HG03064 (cell line): ENCODE results near the gene KRTAP12-3.

Experiments used
- ATAC-seq: cut with Tn5 transposase; IDR thresholded peaks from one replicate; pipeline ENCODE4 v1.9.1; 2021; ENCODE audit warnings: low read depth; ENCODE audit not compliant: unreplicated experiment

The KRTAP12-3 gene

DNA sequence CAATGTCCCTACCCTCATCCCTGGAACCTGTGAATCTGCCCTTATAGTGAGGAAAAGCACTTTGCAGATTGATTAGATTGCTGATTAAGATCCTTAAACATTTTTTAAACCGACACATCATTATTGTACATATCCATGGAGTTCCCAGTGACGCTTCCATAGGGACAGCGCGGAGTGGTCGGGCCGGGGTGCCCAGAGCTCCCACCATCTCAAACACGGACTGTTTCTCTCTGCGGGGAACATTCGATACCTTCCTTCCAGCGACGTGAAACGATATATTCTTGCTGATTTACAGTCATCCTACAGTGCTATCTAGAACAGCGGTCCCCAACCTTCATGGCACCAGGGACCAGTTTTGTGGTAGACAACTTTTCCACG lies 43.3 kb downstream of the KRTAP12-3 start:
- no peak for ATAC-seq

DNA sequence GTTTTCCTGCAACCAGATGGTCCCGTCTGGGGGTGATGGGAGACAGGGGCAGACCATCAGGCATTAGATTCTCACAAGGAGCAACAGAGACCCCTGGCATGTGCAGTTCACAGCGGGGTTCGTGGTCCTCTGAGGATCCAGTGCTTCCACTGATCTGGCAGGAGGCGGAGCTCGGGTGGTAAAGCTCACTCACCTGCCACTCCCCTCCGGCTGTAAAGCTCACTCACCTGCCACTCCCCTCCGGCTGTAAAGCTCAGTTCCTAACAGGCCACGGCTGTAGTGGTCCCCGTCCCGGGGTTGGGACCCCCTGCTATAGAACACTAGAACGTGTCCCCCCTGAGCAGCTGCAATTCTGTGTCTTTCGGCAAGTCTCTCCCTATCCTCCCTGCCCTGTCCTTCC lies 43.8 kb downstream of the KRTAP12-3 start:
- ATAC-seq, result no peak

DNA sequence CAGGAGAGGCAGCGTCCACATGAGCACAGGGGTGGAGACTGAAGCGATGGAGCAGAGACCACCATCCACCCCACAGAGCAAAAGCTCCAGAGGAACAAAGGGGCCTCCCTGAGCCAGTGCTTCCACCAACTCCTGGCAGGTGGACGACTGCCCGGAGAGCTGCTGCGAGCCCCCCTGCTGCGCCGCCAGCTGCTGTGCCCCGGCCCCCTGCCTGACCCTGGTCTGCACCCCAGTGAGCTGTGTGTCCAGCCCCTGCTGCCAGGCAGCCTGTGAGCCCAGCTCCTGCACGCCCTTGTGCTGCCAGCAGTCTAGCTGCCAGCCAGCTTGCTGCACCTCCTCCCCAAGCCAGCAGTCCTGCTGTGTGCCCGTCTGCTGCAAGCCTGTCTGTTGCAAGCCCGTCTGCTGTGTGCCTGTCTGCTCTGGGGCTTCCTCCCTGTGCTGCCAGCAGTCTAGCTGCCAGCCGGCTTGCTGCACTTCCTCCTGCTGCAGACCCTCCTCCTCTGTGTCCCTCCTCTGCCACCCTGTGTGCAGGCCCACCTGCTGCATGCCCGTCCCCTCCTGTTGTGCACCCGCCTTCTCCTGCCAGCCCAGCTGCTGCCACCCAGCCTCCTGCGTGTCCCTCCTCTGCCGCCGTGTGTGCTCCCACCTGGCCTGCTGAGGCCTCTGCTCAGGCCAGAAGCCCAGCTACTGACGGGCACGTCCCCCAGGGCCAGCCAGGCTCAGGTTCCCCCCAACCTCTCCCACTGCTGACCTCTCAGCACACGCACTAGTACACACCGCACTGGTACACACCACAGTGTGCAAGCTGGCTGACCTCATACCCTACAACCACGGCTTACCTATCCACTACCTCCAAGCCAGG lies 44.6 kb downstream of the KRTAP12-3 start:
- ATAC-seq, result no peak

DNA sequence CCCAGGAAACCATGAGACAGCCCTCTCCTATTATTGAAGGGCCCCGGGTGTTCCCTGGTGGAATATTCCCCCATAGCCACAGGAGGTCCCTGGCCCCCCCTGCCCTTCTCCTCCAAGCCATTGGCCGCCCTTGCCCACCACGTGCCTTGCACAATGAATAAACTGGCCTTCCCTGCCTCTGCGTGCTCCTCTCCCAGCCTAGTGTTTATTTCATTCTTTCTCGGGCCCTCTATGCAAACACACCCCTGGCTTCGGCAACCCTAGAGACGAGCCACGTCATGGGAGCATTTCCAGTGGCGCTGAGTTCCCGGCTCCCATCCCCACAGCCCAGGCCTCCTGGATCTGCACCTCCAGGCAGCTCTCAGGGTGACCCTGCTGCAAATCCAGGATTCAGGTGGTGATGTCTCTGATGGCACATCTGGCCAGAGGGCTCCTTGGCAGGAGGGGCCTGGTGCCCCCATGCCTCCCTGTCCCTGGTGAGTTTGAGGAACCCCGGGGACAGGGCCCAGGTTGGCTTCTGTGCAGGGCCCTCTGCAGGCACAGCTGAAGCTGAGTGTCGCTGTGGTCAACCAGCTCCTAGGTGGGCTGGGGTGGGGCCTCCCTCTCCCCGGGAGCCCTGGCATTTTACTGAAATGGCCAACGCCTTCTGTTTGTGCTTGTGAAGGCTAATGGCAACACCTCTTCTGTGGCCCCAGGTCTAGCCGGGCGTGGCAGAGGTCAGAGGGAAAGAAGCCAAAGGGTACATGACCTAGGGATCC lies 45.4 kb downstream of the KRTAP12-3 start:
- ATAC-seq, result no peak

DNA sequence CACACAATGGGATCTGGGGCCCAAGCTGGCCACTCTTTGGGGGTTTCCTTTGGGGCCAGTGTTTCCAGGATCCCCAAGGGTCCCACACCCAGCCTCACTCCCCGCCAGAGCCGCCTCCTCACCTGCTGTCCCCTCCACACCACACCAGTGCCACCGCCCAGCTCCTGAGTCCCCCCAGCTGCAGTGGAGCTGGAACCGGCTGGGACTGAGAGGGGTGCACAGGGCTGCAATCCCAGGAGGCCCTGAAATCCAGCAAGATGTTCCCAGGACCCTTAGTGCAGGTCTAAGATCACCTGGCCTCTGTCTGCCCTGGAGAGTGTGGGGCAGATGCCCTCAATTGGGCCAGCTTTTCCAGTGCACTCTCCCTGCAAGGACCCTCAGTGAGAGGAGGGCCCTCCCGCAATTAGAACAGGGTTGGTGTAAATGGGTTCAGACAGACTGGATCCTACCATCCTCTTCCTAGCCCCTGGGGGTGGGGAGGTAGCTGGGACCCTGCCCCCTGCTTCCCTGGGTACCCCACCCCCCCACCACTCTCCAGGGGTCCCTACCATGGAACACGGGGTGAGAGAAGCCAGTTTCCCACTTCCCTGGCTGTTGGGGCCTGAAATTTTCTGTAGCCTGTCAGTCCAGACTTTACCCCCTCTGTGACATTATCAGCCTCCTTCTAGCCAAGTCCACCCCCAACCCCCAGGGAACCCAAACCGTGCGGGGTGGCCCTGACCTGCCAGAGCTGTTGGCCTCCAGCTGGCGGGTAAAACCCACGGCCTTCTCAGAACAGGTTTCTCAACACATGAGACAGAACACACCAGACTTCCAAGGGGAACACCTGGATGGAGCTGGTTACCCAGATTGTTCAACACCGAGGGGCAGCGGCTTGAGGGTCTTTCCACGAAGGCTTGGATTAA lies 46.3 kb downstream of the KRTAP12-3 start:
- ATAC-seq, result no peak

DNA sequence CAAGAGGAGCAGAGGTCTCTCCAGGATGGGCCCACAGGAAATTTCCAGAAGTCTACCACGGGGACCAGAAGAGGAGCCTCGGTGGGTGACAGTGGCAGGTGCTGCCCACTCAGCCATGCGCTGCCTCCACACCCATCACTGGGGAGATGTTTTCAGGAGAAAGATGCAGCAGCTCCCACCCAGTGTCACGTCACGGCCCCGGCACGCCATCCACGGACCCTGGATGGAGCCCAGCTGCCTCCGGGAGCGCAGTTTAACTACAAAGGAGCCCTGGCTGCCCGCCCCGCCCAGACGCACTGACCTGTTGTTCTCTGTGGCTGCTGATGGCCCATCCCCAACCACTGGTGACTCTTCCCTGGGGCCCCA lies 46.9 kb downstream of the KRTAP12-3 start:
- no peak for ATAC-seq

DNA sequence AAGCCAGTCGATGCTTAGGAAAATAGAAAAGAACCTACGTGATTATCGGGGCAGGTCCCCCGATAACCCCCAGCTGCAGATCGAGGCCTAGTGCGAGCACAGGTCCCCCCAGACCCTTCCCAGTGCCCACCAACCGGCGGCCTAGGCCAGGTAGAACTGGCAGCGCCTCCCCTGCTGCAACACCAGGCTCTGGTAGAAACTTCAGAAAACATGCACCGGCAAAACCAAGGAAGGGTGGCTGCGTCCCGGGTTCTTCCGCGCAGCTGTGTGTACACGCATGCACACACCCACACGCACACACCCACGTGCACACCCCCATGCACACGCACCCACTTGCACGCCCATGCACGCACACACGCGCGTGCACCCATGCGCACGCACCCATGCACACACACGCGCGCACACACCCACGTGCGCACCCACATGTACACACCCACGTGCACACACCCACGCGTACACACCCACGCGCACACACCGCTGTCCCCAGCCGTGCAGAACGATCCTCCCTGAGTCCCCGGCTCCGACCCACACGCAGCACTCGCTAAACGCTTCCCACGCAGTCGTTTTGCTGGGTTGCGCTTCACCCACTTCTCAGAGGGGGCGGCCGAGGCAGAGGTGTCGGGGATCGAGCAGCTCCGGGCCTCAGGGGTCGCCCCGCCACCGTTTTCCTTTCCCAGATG lies 48.4 kb downstream of the KRTAP12-3 start:
- ATAC-seq, result no peak

DNA sequence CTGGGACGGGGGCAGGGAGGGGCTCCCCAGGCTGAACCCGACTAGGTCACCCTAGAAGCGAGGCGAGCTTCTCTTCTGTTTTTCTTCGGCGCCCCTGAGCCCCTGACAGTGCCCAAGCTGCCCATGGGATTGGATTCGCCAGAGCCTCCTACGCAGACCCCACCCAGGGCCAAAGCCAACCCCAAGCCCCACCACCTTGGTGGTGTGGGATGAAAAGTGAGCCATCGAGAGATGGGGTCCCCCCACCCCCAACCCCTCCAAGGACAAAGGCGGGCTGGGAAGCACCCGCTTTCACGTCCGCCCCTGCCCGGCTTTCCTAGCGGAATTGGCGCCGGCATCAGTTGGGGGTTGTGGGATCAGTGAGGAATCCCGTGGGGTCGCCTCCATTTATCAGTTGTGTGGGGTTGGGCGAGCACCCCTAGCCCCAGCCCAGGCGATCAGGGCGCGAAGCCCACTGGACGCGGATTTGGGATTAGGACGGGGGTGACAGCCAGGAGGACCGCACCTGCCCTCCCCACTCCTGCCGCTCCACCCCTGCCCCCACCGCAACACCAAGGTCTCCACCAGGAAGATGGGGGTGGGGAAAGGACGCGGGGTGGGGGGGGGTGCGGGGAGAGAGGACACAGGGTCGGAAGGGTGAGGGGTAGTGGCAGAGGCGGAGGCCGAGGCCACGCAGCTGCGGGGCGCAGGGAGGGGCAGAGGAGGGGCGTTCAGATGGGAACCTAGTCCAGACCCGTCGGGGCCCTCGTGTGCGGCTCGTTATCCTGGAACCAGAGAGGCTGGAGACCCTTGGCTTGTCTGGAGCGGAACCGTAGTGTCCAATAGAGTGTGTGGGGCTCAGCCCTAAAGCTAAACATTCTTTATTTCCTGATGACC lies 49.2 kb downstream of the KRTAP12-3 start:
- ATAC-seq, result no peak
